BE2C (cell line): ENCODE data around the gene RGS19.

ENCODE experiments used
- DNase-seq: peaks from one replicate; pipeline ENCODE4 v3.0.0-alpha.2; 2020
- H3K27me3 ChIP-seq: fragments of 250-450 bp; sonication (Bioruptor Pico); 2 replicates; pipeline ENCODE4 v1.5.1; 2020; ENCODE audit warnings: mild to moderate bottlenecking
- H3K36me3 ChIP-seq: fragments of 250-450 bp; sonication (Bioruptor Pico); 2 replicates; pipeline ENCODE4 v1.5.1; 2020; ENCODE audit warnings: mild to moderate bottlenecking
- H3K4me1 ChIP-seq: fragments of 250-450 bp; sonication (Bioruptor Pico); 2 replicates; pipeline ENCODE4 v1.5.1; 2020
- H3K4me3 ChIP-seq: 2 replicates; pipeline ENCODE4 v1.5.1; 2011; ENCODE audit warnings: low read depth, low read length
- H3K9me3 ChIP-seq: fragments of 250-450 bp; sonication (Bioruptor Pico); 2 replicates; pipeline ENCODE4 v1.5.1; 2020
- TF ChIP-seq, protein P1 (sequence below): IDR thresholded peaks from 2 replicates; pipeline ENCODE4 v1.5.1; 2012; ENCODE audit warnings: mild to moderate bottlenecking, low read depth, low read length

RGS19 gene

GRCh38 chr20:64100566-64100888, 21.2 kb upstream of the RGS19 start:
- DNase-seq = peak; percentile 3
- Histone ChIP-seq H3K4me1 (peaks cover 5% of the 10 kb centered on the region), H3K9me3 (no peaks in the 10 kb centered on the region), H3K4me3 (no peak overlapping the region), H3K27me3 (no peaks in the 10 kb centered on the region), H3K36me3 (0 out of 2 replicates have a peak, but pooled peaks cover 7% of the 10 kb centered on the region)
- TF ChIP-seq, protein P1, sequence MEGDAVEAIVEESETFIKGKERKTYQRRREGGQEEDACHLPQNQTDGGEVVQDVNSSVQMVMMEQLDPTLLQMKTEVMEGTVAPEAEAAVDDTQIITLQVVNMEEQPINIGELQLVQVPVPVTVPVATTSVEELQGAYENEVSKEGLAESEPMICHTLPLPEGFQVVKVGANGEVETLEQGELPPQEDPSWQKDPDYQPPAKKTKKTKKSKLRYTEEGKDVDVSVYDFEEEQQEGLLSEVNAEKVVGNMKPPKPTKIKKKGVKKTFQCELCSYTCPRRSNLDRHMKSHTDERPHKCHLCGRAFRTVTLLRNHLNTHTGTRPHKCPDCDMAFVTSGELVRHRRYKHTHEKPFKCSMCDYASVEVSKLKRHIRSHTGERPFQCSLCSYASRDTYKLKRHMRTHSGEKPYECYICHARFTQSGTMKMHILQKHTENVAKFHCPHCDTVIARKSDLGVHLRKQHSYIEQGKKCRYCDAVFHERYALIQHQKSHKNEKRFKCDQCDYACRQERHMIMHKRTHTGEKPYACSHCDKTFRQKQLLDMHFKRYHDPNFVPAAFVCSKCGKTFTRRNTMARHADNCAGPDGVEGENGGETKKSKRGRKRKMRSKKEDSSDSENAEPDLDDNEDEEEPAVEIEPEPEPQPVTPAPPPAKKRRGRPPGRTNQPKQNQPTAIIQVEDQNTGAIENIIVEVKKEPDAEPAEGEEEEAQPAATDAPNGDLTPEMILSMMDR = no peak

GRCh38 chr20:64099880-64100565, 20.7 kb upstream of the RGS19 start:
- peak; percentile 14 for DNase-seq
- no peaks in the 10 kb centered on the region for H3K9me3 ChIP-seq
- 0 out of 2 replicates have a peak, but pooled peaks cover 7% of the 10 kb centered on the region for H3K36me3 ChIP-seq
- H3K27me3 ChIP-seq = no peaks in the 10 kb centered on the region
- TF ChIP-seq, protein P1 = no peak
- no peak overlapping the region for H3K4me3 ChIP-seq
- H3K4me1 ChIP-seq = peaks cover 5% of the 10 kb centered on the region

- TF ChIP-seq, protein P1 = no peak
- no peak for DNase-seq
- no peaks in the 10 kb centered on the region for H3K27me3 ChIP-seq
- H3K9me3 ChIP-seq = no peaks in the 10 kb centered on the region
- H3K4me3 ChIP-seq = no peak overlapping the region
- peaks cover 5% of the 10 kb centered on the region for H3K4me1 ChIP-seq
- 0 out of 2 replicates have a peak, but pooled peaks cover 7% of the 10 kb centered on the region for H3K36me3 ChIP-seq
Measured at GRCh38 chr20:64099086-64099786, 19.9 kb upstream of the RGS19 start.

DNA sequence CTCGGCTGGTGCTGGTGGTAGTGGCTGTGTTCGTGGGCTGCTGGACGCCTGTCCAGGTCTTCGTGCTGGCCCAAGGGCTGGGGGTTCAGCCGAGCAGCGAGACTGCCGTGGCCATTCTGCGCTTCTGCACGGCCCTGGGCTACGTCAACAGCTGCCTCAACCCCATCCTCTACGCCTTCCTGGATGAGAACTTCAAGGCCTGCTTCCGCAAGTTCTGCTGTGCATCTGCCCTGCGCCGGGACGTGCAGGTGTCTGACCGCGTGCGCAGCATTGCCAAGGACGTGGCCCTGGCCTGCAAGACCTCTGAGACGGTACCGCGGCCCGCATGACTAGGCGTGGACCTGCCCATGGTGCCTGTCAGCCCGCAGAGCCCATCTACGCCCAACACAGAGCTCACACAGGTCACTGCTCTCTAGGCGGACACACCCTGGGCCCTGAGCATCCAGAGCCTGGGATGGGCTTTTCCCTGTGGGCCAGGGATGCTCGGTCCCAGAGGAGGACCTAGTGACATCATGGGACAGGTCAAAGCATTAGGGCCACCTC, 19.2 kb upstream of the RGS19 start:
- no peaks in the 10 kb centered on the region for H3K27me3 ChIP-seq
- no peaks in the 10 kb centered on the region for H3K9me3 ChIP-seq
- H3K4me3 ChIP-seq = no peak overlapping the region
- DNase-seq = no peak
- TF ChIP-seq, protein P1 = no peak
- peaks cover 5% of the 10 kb centered on the region for H3K4me1 ChIP-seq
- H3K36me3 ChIP-seq = 0 out of 2 replicates have a peak, but pooled peaks cover 7% of the 10 kb centered on the region

GRCh38 chr20:64096535-64096934, 17.2 kb upstream of the RGS19 start:
- no peak for DNase-seq
- TF ChIP-seq, protein P1 = no peak
- peaks cover 15% of the 10 kb centered on the region for H3K4me1 ChIP-seq

GRCh38 chr20:64095927-64096326, 16.6 kb upstream of the RGS19 start:
- H3K9me3 ChIP-seq = no peaks in the 10 kb centered on the region
- H3K36me3 ChIP-seq = 0 out of 2 replicates have a peak, but pooled peaks cover 7% of the 10 kb centered on the region
- TF ChIP-seq, protein P1 = no peak
- H3K4me1 ChIP-seq = peaks cover 15% of the 10 kb centered on the region
- H3K27me3 ChIP-seq = no peaks in the 10 kb centered on the region
- DNase-seq = no peak
- H3K4me3 ChIP-seq = no peak overlapping the region

More at GRCh38 chr20:64096535-64096934, 17.2 kb upstream of the RGS19 start:
- Histone ChIP-seq H3K4me3 (no peak overlapping the region), H3K27me3 (no peaks in the 10 kb centered on the region), H3K9me3 (no peaks in the 10 kb centered on the region), H3K36me3 (0 out of 2 replicates have a peak, but pooled peaks cover 7% of the 10 kb centered on the region)
